ENCODE results near the gene TMEM200A. TPM values are rescaled to one million over a fixed set of nuclear protein-coding genes. Genes with fewer than 3 reads are reported as not detected.
A peak's percentile ranks its signal among the peaks of the same experiment; 100 is the strongest.

The TMEM200A gene
- total and polyA plus RNA-seq, 2 experiments from 2014 or later = 44.5 to 47.0 TPM

- Histone ChIP-seq H3K9me3 (ENCODE audit: low read depth) (no peaks in the 10 kb centered on the region), H3K79me2 (ENCODE audit: insufficient read depth) (peaks cover 50% of the 10 kb centered on the region), H3K4me3 (peak overlapping the region; percentile 91), H3K4me1 (ENCODE audit: insufficient read depth) (peaks cover 13% of the 10 kb centered on the region), H3K36me3 (ENCODE audit: low read depth) (no peaks in the 10 kb centered on the region), H3K27me3 (replicated peaks; ENCODE audit: insufficient read depth) (no peaks in the 10 kb centered on the region), H2AFZ (peak overlapping the region; percentile 92), H4K20me1 (ENCODE audit: insufficient read depth) (no peaks in the 10 kb centered on the region), H3K4me2 (ENCODE audit: unreplicated experiment) (peak overlapping the region; percentile 96), H3F3A (ENCODE audit: insufficient read depth) (peaks cover 10% of the 10 kb centered on the region; the same call in 1 of the 2 replicates), H3K27ac (peak overlapping the region; percentile 36), H3K9me2 (ENCODE audit: insufficient read depth) (no peaks in the 10 kb centered on the region), H3K9ac (peak overlapping the region; percentile 84)
- TF ChIP-seq EZH2 (IDR thresholded peaks at IDR 0.05; ENCODE audit: insufficient read depth, poor library complexity, severe bottlenecking) (no peak), EZH2phosphoT487 (IDR thresholded peaks at IDR 0.05; ENCODE audit: insufficient read depth, low read depth) (no peak)
- peak; percentile 83 for DNase-seq
- 1 to 3% methylated on average over 45 to 46 of the region's 65 CpGs for WGBS, 2 experiments (ENCODE audit: low coverage in 1 of 2, low lambda C conversion rate in 2 of 2, missing lambda C conversion rate in 2 of 2)
- in situ Hi-C loops (cut with MboI) = no loop called here
Observed at GRCh38 chr6:130366107-130367005, 539 bp downstream of the TMEM200A start.

- Histone ChIP-seq H3K9me2 (ENCODE audit: insufficient read depth) (no peaks in the 10 kb centered on the region), H4K20me1 (ENCODE audit: insufficient read depth) (no peaks in the 10 kb centered on the region), H3F3A (ENCODE audit: insufficient read depth) (peaks cover 10% of the 10 kb centered on the region; the same call in 1 of the 2 replicates), H3K9ac (peak overlapping the region; percentile 84), H3K4me2 (ENCODE audit: unreplicated experiment) (peak overlapping the region; percentile 96), H3K36me3 (ENCODE audit: low read depth) (no peaks in the 10 kb centered on the region), H3K79me2 (ENCODE audit: insufficient read depth) (peaks cover 65% of the 10 kb centered on the region), H2AFZ (no peak overlapping the region), H3K27ac (no peak overlapping the region), H3K9me3 (ENCODE audit: low read depth) (no peaks in the 10 kb centered on the region), H3K4me3 (peak overlapping the region; percentile 91), H3K4me1 (ENCODE audit: insufficient read depth) (peaks cover 24% of the 10 kb centered on the region), H3K27me3 (replicated peaks; ENCODE audit: insufficient read depth) (no peaks in the 10 kb centered on the region)
- no peak for TF ChIP-seq EZH2phosphoT487 (IDR thresholded peaks at IDR 0.05; ENCODE audit: insufficient read depth, low read depth)
- no peak for TF ChIP-seq EZH2 (IDR thresholded peaks at IDR 0.05; ENCODE audit: insufficient read depth, poor library complexity, severe bottlenecking)
- in situ Hi-C loops (cut with MboI) = no loop called here
- no peak for DNase-seq
- WGBS, 2 experiments (ENCODE audit: low coverage in 1 of 2, low lambda C conversion rate in 2 of 2, missing lambda C conversion rate in 2 of 2) = 52 to 80% methylated on average over 1 of the region's 1 CpG
Observed at GRCh38 chr6:130367767-130368166, 1.9 kb downstream of the TMEM200A start.

GRCh38 chr6:130368576-130368975 is 2.8 kb downstream of the TMEM200A start:
- H3K9ac ChIP-seq = no peak overlapping the region
- no peaks in the 10 kb centered on the region for H3K36me3 ChIP-seq (ENCODE audit: low read depth)
- H3K27ac ChIP-seq = no peak overlapping the region
- no peaks in the 10 kb centered on the region for H3K9me2 ChIP-seq (ENCODE audit: insufficient read depth)
- H3F3A ChIP-seq (ENCODE audit: insufficient read depth) = peaks cover 10% of the 10 kb centered on the region; the same call in 1 of the 2 replicates
- WGBS, 2 experiments (ENCODE audit: low coverage in 1 of 2, low lambda C conversion rate in 2 of 2, missing lambda C conversion rate in 2 of 2) = 89 to 90% methylated on average over 1 of the region's 1 CpG
- no peak overlapping the region for H2AFZ ChIP-seq
- no peaks in the 10 kb centered on the region for H3K27me3 ChIP-seq (replicated peaks; ENCODE audit: insufficient read depth)
- DNase-seq = no peak
- H3K9me3 ChIP-seq (ENCODE audit: low read depth) = no peaks in the 10 kb centered on the region
- in situ Hi-C loops (cut with MboI) = no loop called here
- peak overlapping the region; percentile 91 for H3K4me3 ChIP-seq
- TF ChIP-seq EZH2phosphoT487 (IDR thresholded peaks at IDR 0.05; ENCODE audit: insufficient read depth, low read depth) (no peak), EZH2 (IDR thresholded peaks at IDR 0.05; ENCODE audit: insufficient read depth, poor library complexity, severe bottlenecking) (no peak)
- H3K4me2 ChIP-seq (ENCODE audit: unreplicated experiment) = peak overlapping the region; percentile 96
- H3K4me1 ChIP-seq (ENCODE audit: insufficient read depth) = peaks cover 25% of the 10 kb centered on the region
- peaks cover 73% of the 10 kb centered on the region for H3K79me2 ChIP-seq (ENCODE audit: insufficient read depth)
- H4K20me1 ChIP-seq (ENCODE audit: insufficient read depth) = no peaks in the 10 kb centered on the region

DNA sequence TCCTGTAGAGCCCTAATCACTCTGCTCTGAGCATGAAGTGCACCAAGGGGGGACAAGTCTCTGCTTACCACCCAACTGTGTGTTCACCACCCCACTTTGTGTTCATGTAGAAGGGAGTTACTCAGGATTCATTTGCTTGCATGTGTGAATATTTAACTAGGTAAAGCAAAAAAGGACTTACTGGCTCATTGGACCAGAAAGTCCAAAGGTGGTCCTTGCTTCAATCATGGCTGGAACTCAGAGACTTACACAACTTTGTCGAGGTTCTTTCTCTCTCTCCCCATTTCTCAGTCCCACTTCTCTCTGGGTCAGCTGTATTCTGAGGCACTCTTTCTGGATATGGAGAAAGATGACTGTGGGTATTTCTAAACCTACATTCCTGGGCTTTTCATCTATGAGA is 4.0 kb downstream of the TMEM200A start:
- no peak overlapping the region for H3K4me2 ChIP-seq (ENCODE audit: unreplicated experiment)
- H3K4me1 ChIP-seq (ENCODE audit: insufficient read depth) = peaks cover 25% of the 10 kb centered on the region
- H2AFZ ChIP-seq = no peak overlapping the region
- no peaks in the 10 kb centered on the region for H3K9me2 ChIP-seq (ENCODE audit: insufficient read depth)
- H3F3A ChIP-seq (ENCODE audit: insufficient read depth) = peaks cover 3% of the 10 kb centered on the region; the same call in 1 of the 2 replicates
- H4K20me1 ChIP-seq (ENCODE audit: insufficient read depth) = no peaks in the 10 kb centered on the region
- no peaks in the 10 kb centered on the region for H3K27me3 ChIP-seq (replicated peaks; ENCODE audit: insufficient read depth)
- 92 to 95% methylated on average over 1 of the region's 1 CpG for WGBS, 2 experiments (ENCODE audit: low coverage in 1 of 2, low lambda C conversion rate in 2 of 2, missing lambda C conversion rate in 2 of 2)
- in situ Hi-C loops (cut with MboI) = no loop called here
- no peak overlapping the region for H3K9ac ChIP-seq
- no peaks in the 10 kb centered on the region for H3K9me3 ChIP-seq (ENCODE audit: low read depth)
- H3K79me2 ChIP-seq (ENCODE audit: insufficient read depth) = peaks cover 85% of the 10 kb centered on the region
- no peak overlapping the region for H3K4me3 ChIP-seq
- H3K27ac ChIP-seq = no peak overlapping the region
- peaks cover 3% of the 10 kb centered on the region; the same call in 1 of the 2 replicates for H3K36me3 ChIP-seq (ENCODE audit: low read depth)
- TF ChIP-seq EZH2phosphoT487 (IDR thresholded peaks at IDR 0.05; ENCODE audit: insufficient read depth, low read depth) (no peak), EZH2 (IDR thresholded peaks at IDR 0.05; ENCODE audit: insufficient read depth, poor library complexity, severe bottlenecking) (no peak)
- DNase-seq = no peak
